ENCODE measurements around the gene RSAD2.

Gene RSAD2

GRCh38 chr2:6940820-6941219, 63.2 kb downstream of the RSAD2 start:
- Histone ChIP-seq H3K36me3 (ENCODE audit: insufficient read depth, low read length) (peaks cover 9% of the 10 kb centered on the region; the same call in 1 of the 2 replicates), H3K4me3 (ENCODE audit: low read length) (no peak overlapping the region), H3K27me3 (ENCODE audit: insufficient read depth, low read length) (no peaks in the 10 kb centered on the region), H3K27ac (ENCODE audit: low read depth, low read length) (no peak overlapping the region), H3K9me3 (ENCODE audit: insufficient read depth, low read depth, low read length) (no peaks in the 10 kb centered on the region), H3K4me1 (ENCODE audit: insufficient read depth, low read length) (peaks cover 26% of the 10 kb centered on the region), H3K9ac (ENCODE audit: low read depth, low read length) (no peak overlapping the region)
- 38% methylated on average over 2 of the region's 2 CpGs for WGBS

GRCh38 chr2:6941299-6942046, 63.9 kb downstream of the RSAD2 start:
- no peaks in the 10 kb centered on the region for H3K27me3 ChIP-seq (ENCODE audit: insufficient read depth, low read length)
- no peaks in the 10 kb centered on the region for H3K9me3 ChIP-seq (ENCODE audit: insufficient read depth, low read depth, low read length)
- no peak overlapping the region for H3K9ac ChIP-seq (ENCODE audit: low read depth, low read length)
- H3K4me1 ChIP-seq (ENCODE audit: insufficient read depth, low read length), result peaks cover 26% of the 10 kb centered on the region
- 92% methylated on average over 9 of the region's 10 CpGs for WGBS
- no peak overlapping the region for H3K4me3 ChIP-seq (ENCODE audit: low read length)
- peaks cover 9% of the 10 kb centered on the region; the same call in 1 of the 2 replicates for H3K36me3 ChIP-seq (ENCODE audit: insufficient read depth, low read length)
- no peak overlapping the region for H3K27ac ChIP-seq (ENCODE audit: low read depth, low read length)

GRCh38 chr2:6942848-6943247, 65.3 kb downstream of the RSAD2 start:
- H3K9ac ChIP-seq (ENCODE audit: low read depth, low read length), result no peak overlapping the region
- H3K27ac ChIP-seq (ENCODE audit: low read depth, low read length), result no peak overlapping the region
- no peaks in the 10 kb centered on the region for H3K9me3 ChIP-seq (ENCODE audit: insufficient read depth, low read depth, low read length)
- H3K4me3 ChIP-seq (ENCODE audit: low read length), result no peak overlapping the region
- H3K4me1 ChIP-seq (ENCODE audit: insufficient read depth, low read length), result peaks cover 26% of the 10 kb centered on the region
- 97% methylated on average over 8 of the region's 8 CpGs for WGBS
- peaks cover 9% of the 10 kb centered on the region; the same call in 1 of the 2 replicates for H3K36me3 ChIP-seq (ENCODE audit: insufficient read depth, low read length)
- H3K27me3 ChIP-seq (ENCODE audit: insufficient read depth, low read length), result no peaks in the 10 kb centered on the region

- H3K27ac ChIP-seq (ENCODE audit: low read depth, low read length), result no peak overlapping the region
- H3K36me3 ChIP-seq (ENCODE audit: insufficient read depth, low read length), result peaks cover 9% of the 10 kb centered on the region; the same call in 1 of the 2 replicates
- peaks cover 25% of the 10 kb centered on the region for H3K4me1 ChIP-seq (ENCODE audit: insufficient read depth, low read length)
- no peak overlapping the region for H3K4me3 ChIP-seq (ENCODE audit: low read length)
- 95% methylated on average over 6 of the region's 6 CpGs for WGBS
- H3K9me3 ChIP-seq (ENCODE audit: insufficient read depth, low read depth, low read length), result no peaks in the 10 kb centered on the region
- no peak overlapping the region for H3K9ac ChIP-seq (ENCODE audit: low read depth, low read length)
- no peaks in the 10 kb centered on the region for H3K27me3 ChIP-seq (ENCODE audit: insufficient read depth, low read length)
Observed at GRCh38 chr2:6943523-6943922, 65.9 kb downstream of the RSAD2 start.

GRCh38 chr2:6943971-6944370, 66.4 kb downstream of the RSAD2 start:
- Histone ChIP-seq H3K9me3 (ENCODE audit: insufficient read depth, low read depth, low read length) (no peaks in the 10 kb centered on the region), H3K27me3 (ENCODE audit: insufficient read depth, low read length) (no peaks in the 10 kb centered on the region), H3K4me1 (ENCODE audit: insufficient read depth, low read length) (peaks cover 21% of the 10 kb centered on the region), H3K4me3 (ENCODE audit: low read length) (no peak overlapping the region), H3K27ac (ENCODE audit: low read depth, low read length) (no peak overlapping the region), H3K9ac (ENCODE audit: low read depth, low read length) (no peak overlapping the region), H3K36me3 (ENCODE audit: insufficient read depth, low read length) (peaks cover 9% of the 10 kb centered on the region; the same call in 1 of the 2 replicates)
- WGBS, result 97% methylated on average over 8 of the region's 8 CpGs

- WGBS, result 97% methylated on average over 5 of the region's 5 CpGs
- Histone ChIP-seq H3K36me3 (ENCODE audit: insufficient read depth, low read length) (peaks cover 9% of the 10 kb centered on the region; the same call in 1 of the 2 replicates), H3K27ac (ENCODE audit: low read depth, low read length) (no peak overlapping the region), H3K4me3 (ENCODE audit: low read length) (no peak overlapping the region), H3K9ac (ENCODE audit: low read depth, low read length) (no peak overlapping the region), H3K27me3 (ENCODE audit: insufficient read depth, low read length) (no peaks in the 10 kb centered on the region), H3K9me3 (ENCODE audit: insufficient read depth, low read depth, low read length) (no peaks in the 10 kb centered on the region), H3K4me1 (ENCODE audit: insufficient read depth, low read length) (peaks cover 17% of the 10 kb centered on the region)
Observed at GRCh38 chr2:6944555-6944954, 67.0 kb downstream of the RSAD2 start.

GRCh38 chr2:6945087-6945813, 67.7 kb downstream of the RSAD2 start:
- Histone ChIP-seq H3K9ac (ENCODE audit: low read depth, low read length) (no peak overlapping the region), H3K27me3 (ENCODE audit: insufficient read depth, low read length) (no peaks in the 10 kb centered on the region), H3K36me3 (ENCODE audit: insufficient read depth, low read length) (peaks cover 9% of the 10 kb centered on the region; the same call in 1 of the 2 replicates), H3K9me3 (ENCODE audit: insufficient read depth, low read depth, low read length) (no peaks in the 10 kb centered on the region), H3K4me1 (ENCODE audit: insufficient read depth, low read length) (peaks cover 10% of the 10 kb centered on the region), H3K27ac (ENCODE audit: low read depth, low read length) (no peak overlapping the region), H3K4me3 (ENCODE audit: low read length) (no peak overlapping the region)
- WGBS, result 95% methylated on average over 9 of the region's 9 CpGs

- no peak overlapping the region for H3K27ac ChIP-seq (ENCODE audit: low read depth, low read length)
- H3K9me3 ChIP-seq (ENCODE audit: insufficient read depth, low read depth, low read length), result no peaks in the 10 kb centered on the region
- H3K4me1 ChIP-seq (ENCODE audit: insufficient read depth, low read length), result peaks cover 5% of the 10 kb centered on the region
- H3K27me3 ChIP-seq (ENCODE audit: insufficient read depth, low read length), result no peaks in the 10 kb centered on the region
- H3K36me3 ChIP-seq (ENCODE audit: insufficient read depth, low read length), result peaks cover 9% of the 10 kb centered on the region; the same call in 1 of the 2 replicates
- no peak overlapping the region for H3K4me3 ChIP-seq (ENCODE audit: low read length)
- no peak overlapping the region for H3K9ac ChIP-seq (ENCODE audit: low read depth, low read length)
Observed at GRCh38 chr2:6945821-6946220, 68.2 kb downstream of the RSAD2 start.

GRCh38 chr2:6946722-6947121, 69.1 kb downstream of the RSAD2 start:
- Histone ChIP-seq H3K27ac (ENCODE audit: low read depth, low read length) (no peak overlapping the region), H3K9me3 (ENCODE audit: insufficient read depth, low read depth, low read length) (no peaks in the 10 kb centered on the region), H3K4me1 (ENCODE audit: insufficient read depth, low read length) (no peaks in the 10 kb centered on the region; the same call in 1 of the 2 replicates), H3K4me3 (ENCODE audit: low read length) (no peak overlapping the region), H3K27me3 (ENCODE audit: insufficient read depth, low read length) (no peaks in the 10 kb centered on the region), H3K9ac (ENCODE audit: low read depth, low read length) (no peak overlapping the region), H3K36me3 (ENCODE audit: insufficient read depth, low read length) (0 out of 2 replicates have a peak, but pooled peaks cover 5% of the 10 kb centered on the region)
- 100% methylated on average over 2 of the region's 2 CpGs for WGBS
